Activated T-cell treated with anti-CD3 and anti-CD28 coated beads, Interleukin-2, amount 50 U/mL, for 48 hours (primary cell): ENCODE data around the gene NAGA.

ENCODE experiments used
- DNase-seq, 2 experiments: peaks; one replicate each; pipeline ENCODE4 v3.0.0-alpha.2; 2020

The NAGA gene

DNA sequence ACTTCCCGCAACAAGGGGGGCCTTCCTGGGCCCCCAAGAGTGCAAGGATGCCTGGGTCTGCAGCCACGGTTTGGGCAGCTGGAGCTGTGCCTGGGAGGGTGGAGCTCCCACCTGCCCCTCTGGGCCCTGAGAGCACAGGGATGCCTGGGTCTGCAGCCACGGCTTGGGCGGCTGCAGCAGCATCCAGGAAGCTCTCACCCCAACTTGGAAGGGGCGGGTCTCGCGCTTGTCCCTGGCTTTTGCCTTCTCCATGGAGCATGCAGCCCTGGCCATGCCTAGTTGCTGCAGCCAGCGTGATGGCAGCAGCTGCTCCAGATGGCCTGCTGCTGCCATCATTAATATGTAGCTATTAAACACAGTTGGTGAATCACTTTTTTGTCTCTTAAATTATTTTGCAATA lies 35.4 kb downstream of the NAGA start:
- DNase-seq: no peak

DNA sequence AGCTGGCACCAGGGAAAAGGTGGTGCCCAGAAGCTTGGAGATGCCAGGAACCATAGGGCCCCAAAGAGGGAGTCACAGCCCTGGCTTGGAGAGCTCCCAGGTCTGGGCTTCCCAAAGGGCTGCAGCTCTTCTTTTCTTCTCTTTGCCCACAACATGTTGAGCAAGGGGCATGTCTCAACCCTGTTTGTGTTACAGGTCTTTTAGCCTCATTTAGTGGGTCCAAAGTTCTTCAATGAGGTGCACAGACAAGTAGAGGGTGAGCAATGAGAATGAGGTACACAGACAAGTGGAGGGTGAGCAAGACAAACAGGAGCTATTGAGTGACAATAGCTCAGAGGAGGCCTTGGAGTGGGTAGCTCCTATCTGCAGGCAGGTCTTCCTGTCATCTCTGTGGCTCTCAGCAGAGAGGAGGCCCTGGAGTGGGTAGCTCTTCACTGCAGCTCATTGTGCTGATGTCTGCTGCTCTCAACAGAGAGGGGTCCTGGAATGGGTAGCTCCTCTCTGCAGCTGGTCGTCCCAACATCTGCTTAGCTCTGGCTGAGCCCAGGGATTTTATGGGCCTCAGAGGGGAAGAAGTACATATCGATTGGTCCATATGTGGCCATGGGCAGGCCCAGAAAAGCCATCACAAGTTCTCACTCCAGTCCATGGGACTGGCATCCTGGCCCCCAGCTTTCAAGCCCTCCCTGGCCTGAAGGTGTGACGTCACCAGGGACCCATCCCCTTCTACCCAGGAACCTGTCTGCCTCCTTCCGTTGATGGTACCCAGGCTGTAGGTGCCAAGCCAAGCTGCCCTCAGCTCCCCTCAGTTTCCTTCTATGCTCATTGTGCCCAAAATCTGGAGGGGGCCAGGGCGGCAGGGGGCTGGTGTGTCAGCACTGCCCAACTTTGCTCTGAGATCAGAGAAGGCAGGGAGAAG lies 37.1 kb downstream of the NAGA start:
- no peak for DNase-seq

DNA sequence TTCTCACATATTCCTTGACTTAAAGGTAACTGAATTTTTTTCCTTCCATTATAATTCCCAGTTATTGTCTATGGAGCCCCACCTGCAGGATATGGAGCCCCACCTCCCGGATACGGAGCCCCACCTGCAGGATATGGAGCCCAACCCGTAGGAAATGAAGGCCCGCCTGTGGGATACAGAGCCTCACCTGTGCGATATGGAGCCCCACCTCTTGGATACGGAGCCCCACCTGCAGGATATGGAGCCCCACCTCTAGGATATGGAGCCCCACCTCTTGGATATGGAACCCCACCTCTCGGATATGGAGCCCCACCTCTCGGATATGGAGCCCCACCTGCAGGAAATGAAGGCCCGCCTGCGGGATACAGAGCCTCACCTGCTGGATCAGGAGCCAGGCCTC lies 43.9 kb downstream of the NAGA start:
- no peak for DNase-seq

DNA sequence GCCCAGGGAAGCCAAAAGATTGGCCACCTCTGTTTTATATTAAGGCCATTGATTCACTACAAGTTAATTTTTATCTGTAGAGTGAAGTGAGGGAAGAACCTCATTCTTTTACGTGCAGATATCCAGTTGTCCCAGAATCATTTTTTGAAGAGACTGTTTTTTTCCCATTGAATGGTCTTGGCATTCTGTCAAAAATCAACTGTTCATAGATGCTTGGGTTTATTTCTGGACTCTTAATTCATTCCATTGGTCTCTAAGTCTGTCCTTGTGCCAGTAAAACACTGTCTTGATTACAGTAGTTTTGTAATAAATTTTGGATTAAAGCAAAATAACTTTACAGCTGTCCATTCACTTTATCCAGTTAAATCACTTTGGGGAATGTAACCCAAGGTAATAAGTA lies 45.2 kb downstream of the NAGA start:
- no peak for DNase-seq

DNA sequence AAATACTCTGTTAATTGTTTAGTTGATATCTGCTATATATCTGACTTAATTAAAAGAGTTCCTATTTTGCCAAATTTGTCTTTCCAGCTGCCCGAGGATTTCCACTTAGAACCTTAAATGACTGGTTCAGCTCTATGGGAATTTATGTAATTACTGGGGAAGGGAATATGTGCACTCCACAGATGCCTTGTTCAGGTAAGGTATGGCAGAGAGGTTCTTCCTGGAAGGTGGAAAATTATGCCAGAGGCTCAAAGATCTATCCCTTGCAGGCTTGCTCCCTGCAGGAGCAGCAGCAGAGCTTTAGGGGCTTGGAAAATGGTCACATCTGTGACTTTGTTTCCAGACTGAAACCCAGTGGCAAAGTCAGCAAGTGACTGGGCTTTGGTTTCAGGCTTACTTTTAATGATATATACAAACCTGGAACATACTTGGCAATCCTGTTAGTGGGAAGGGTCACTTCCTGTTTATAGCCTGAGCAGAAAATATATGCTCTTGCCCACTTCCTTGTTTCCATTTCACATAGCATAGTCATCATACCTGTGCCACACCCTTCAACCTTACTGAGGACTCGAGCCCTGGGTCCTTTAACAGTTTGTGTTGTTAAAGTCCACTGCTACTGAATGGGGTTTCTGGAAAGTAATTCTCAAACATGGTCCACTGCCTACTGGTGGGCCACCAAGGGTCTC lies 48.3 kb downstream of the NAGA start:
- no peak for DNase-seq

DNA sequence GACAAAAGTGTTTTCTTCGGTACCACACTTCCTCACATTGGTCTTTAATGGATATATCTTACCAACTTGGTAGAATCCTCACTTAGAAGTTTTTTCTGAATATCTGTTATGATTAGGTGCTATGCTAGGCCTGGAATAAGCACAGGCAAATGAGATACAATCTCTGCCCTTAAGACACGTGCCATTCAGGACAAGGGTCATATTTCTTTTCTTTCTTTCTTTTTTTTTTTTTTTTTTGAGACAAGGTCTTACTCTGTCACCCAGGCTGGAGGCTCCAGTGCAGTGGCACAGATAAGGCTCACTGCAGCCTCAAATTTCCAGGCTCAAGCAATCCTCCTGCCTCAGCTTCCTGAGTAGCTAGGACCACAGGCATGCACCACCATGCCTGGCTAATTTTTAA lies 49.0 kb downstream of the NAGA start:
- DNase-seq: no peak

DNA sequence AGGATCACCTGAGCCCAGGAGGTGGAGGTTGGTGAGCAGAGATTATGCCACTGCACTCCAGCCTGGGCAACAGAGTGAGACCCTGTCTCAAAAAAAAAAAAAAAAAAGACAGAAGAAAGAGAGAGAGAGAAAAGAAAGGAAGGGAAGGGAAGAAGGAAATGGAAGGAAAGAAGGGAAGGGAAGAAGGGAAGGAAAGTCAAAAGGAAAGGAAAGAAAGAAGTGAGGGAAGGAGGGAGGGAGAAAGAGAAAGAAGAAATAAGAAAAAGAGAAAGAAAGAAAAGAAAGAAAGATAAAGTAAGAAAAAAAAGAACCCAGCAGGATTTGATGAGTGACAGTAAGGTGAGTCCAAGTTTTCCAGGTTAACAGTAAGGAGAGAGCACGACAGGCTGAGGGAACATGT lies 52.4 kb downstream of the NAGA start:
- no peak for DNase-seq

DNA sequence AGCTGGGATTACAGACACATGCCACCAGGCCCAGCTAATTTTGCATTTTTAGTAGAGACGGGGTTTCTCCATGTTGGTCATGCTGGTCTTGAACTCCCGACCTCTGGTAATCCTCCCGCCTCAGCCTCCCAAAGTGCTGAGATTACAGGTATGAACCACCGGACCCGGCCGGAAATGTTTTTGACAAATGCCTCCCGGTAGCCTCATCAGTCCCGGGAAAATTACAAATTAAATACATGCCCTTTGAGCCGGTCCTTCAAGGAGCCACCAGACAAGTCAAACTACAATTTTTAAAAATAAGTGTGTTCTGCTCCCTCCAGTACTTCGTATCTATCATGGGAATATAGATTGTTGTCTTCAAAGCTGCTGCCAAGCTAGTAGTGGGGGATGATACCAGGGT lies 54.5 kb downstream of the NAGA start:
- DNase-seq: no peak

DNA sequence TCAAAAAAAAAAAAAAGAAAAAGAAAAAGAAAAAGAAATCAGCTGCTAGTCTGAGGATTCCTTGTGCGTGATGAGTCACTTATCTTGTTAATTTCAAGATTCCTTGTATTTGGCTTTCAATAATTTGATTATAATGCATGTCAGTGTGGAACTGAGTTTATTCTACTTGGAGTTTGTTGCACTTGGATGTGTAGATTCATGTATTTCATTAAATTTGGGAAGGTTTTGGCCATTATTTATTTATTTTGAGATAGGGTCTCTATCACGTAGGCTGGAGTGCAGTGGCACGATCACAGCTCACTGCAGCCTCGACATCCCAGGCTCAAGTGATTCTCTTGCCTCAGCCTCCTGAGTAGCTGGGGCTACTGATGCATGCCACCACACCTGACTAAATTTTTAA lies 57.2 kb downstream of the NAGA start:
- DNase-seq: no peak

DNA sequence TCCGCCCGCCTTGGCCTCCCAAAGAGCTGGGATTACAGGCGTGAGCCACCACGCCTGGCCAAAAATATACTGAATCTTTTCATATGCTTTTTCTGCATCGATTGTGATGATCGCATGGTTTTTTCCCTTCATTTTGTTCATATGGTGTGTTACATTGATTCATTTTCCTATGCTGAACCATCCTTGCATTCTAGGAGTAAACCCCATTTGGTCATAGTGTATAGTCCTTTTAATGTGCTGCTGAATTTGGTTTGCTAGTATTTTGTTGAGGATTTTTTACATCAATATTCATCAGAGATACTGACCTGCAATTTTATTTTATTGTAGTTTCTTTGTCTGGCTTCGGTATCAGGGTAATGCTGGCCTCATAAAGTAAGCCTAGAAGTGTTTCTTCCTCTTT lies 59.8 kb downstream of the NAGA start:
- DNase-seq: no peak
